GM12878 (cell line): ENCODE results near the gene CAMKMT. TPM values are rescaled to one million over a fixed set of nuclear protein-coding genes. Genes with fewer than 3 reads are reported as not detected.

Source experiments
- ATAC-seq: fragments of 200-7000 bp; cut with Tn5 transposase; 3 replicates; pipeline ENCODE4 v1.9.1; 2020; ENCODE audit warnings: mild to moderate bottlenecking, moderate library complexity
- BruUV-seq: library from RNA; stranded (reverse); fragments of 400-500 nt; replicated peaks from 2 replicates; lab custom pipeline; 2021; lab: Mats Ljungman, UMichigan
- CTCF ChIA-PET: fragments of 300-600 bp; sonication (Branson Sonifier 250); formaldehyde crosslinking; extraction: SDS; loops from one replicate; lab custom pipeline; 2021; ENCODE audit warnings: inconsistent platforms; lab: Yijun Ruan, JAX
- POLR2A ChIA-PET: fragments of 350-600 bp; formaldehyde crosslinking; extraction: SDS; loops from one replicate; lab custom pipeline; 2021; ENCODE audit warnings: inconsistent platforms; lab: Charles Lee
- RAD21 ChIA-PET: fragments of 300-600 bp; sonication (Branson Sonifier 250); formaldehyde crosslinking; loops from one replicate; lab custom pipeline; 2023; ENCODE audit warnings: antibody characterized with exemption; ENCODE audit not compliant: unreplicated experiment; lab: Charles Lee
- SMC1A ChIA-PET: fragments of 300-600 bp; sonication (Branson Sonifier 250); formaldehyde crosslinking; loops from one replicate; lab custom pipeline; 2023; ENCODE audit not compliant: unreplicated experiment, uncharacterized antibody; lab: Charles Lee
- DNase-seq: peaks from one replicate; pipeline ENCODE4 v3.0.0-alpha.2; 2011; ENCODE audit warnings: low read depth, low spot score
- FAIRE-seq: peaks from 3 replicates; lab custom pipeline; 2011; peaks lifted over from hg19 to GRCh38; lab: Jason Lieb, UNC
- H2AFZ ChIP-seq: 2 replicates; pipeline ENCODE4 v1.6.0; 2011; ENCODE audit warnings: low read depth, low read length, control low read depth; ENCODE audit not compliant: control insufficient read depth
- H3K27ac ChIP-seq: 2 replicates; pipeline ENCODE4 v1.5.1; 2011; ENCODE audit warnings: control low read depth; ENCODE audit not compliant: control insufficient read depth, insufficient read depth
- H3K27me3 ChIP-seq, 2 experiments: replicated peaks in 1 of 2; 2 replicates each; pipeline versions ENCODE4 v1.6.0 to v1.6.1; 2011; ENCODE audit warnings: low read length in 1 of 2; ENCODE audit not compliant: control insufficient read depth in 2 of 2, insufficient read depth in 2 of 2
- H3K36me3 ChIP-seq, 2 experiments: 2 replicates each; pipeline ENCODE4 v1.5.1; 2011; ENCODE audit warnings: low read length in 1 of 2; ENCODE audit not compliant: control insufficient read depth in 2 of 2, insufficient read depth in 2 of 2
- H3K4me1 ChIP-seq: 2 replicates; pipeline ENCODE4 v1.6.1; 2011; ENCODE audit warnings: mild to moderate bottlenecking, low read length, moderate library complexity, mixed read lengths; ENCODE audit not compliant: control insufficient read depth, insufficient read depth
- H3K4me2 ChIP-seq: 2 replicates; pipeline ENCODE4 v1.6.0; 2011; ENCODE audit warnings: control low read depth; ENCODE audit not compliant: control insufficient read depth, insufficient read depth
- H3K4me3 ChIP-seq: fragments of 200-600 bp; sonication (generic); 2 replicates; pipeline ENCODE4 v1.5.1; 2016
- H3K79me2 ChIP-seq: 2 replicates; pipeline ENCODE4 v1.6.0; 2011; ENCODE audit warnings: low read length; ENCODE audit not compliant: control insufficient read depth, insufficient read depth
- H3K9ac ChIP-seq: 2 replicates; pipeline ENCODE4 v1.8.0; 2011; ENCODE audit warnings: low read length, control low read depth, mixed read lengths; ENCODE audit not compliant: control insufficient read depth, insufficient read depth
- H3K9me3 ChIP-seq: replicated peaks from 3 replicates; pipeline ENCODE4 v1.5.1; 2011; ENCODE audit warnings: mild to moderate bottlenecking, low read length; ENCODE audit not compliant: control insufficient read depth, insufficient read depth
- H4K20me1 ChIP-seq: 2 replicates; pipeline ENCODE4 v1.6.0; 2011; ENCODE audit not compliant: control insufficient read depth, insufficient read depth
- CEBPB ChIP-seq, 2 experiments: fragments of 150-350 bp in 1 of 2; IDR thresholded peaks; 2 replicates each; pipeline ENCODE4 v1.6.1; 2012 to 2014; ENCODE audit warnings: low read depth in 2 of 2, low read length in 2 of 2, borderline replicate concordance in 1 of 2, inconsistent platforms in 1 of 2
- ESRRA ChIP-seq: IDR thresholded peaks from 2 replicates; pipeline ENCODE4 v1.6.1; 2012; ENCODE audit warnings: mild to moderate bottlenecking, low read length, improper control_type of control experiment
- NFYB ChIP-seq: IDR thresholded peaks from 2 replicates; pipeline ENCODE4 v1.6.1; 2011; ENCODE audit warnings: low read depth, mild to moderate bottlenecking, low read length, improper control_type of control experiment, moderate library complexity; ENCODE audit not compliant: insufficient read depth
- in situ Hi-C: fragments of 300-500 bp; cut with MboI; formaldehyde crosslinking; loops from 9 replicates; pipeline ENCODE4 v1.14.3; 2018; ENCODE audit warnings: mixed read lengths
- intact Hi-C: fragments of 100-400 bp; cut with micrococcal nuclease; formaldehyde crosslinking; loops from one replicate; pipeline ENCODE4 v1.14.2; 2022; ENCODE audit not compliant: unreplicated experiment
- polyA plus RNA-seq, 11 experiments: library from polyadenylated mRNA; depleted of rRNA in 4 of 11; unstranded in 6 of 11; stranded (reverse) in 5 of 11; fragments of >200 nt; fragmentation: Nextera tagmentation in 4 of 11; fragmentation: Illumina TruSeq in 1 of 11; extraction: Ambion mirVana in 4 of 11; extraction: Trizol in 1 of 11; gene quantifications; 1 replicate in 1 of 11; 2 replicates in 10 of 11; pipeline versions ENCODE4 v1.2.1 to v1.2.3, GENCODE V29; 2011 to 2016; ENCODE audit warnings: inconsistent platforms in 2 of 11, missing spikeins in 2 of 11, low read depth in 1 of 11
- total RNA-seq, 4 experiments: library from RNA; depleted of rRNA in 3 of 4; stranded (reverse); fragments of >200 nt in 3 of 4; fragmentation: Illumina TruSeq in 1 of 4; extraction: Trizol in 1 of 4; gene quantifications; 2 replicates each; pipeline versions ENCODE4 v1.2.1 to v1.2.3, GENCODE V29; 2013 to 2021
- TF ChIP-seq, protein P1 (sequence below): IDR thresholded peaks from 2 replicates; pipeline ENCODE4 v1.6.1; 2011; ENCODE audit warnings: mild to moderate bottlenecking, low read depth, low read length, moderate library complexity; ENCODE audit not compliant: insufficient replicate concordance
- TF ChIP-seq, protein P2 (sequence below): fragments of 450-650 bp; conservative IDR thresholded peaks from 2 replicates; pipeline ENCODE4 v1.6.1; 2017; ENCODE audit warnings: mild to moderate bottlenecking, moderate library complexity

CAMKMT gene
- total and polyA plus RNA-seq, 10 of the 15 experiments (the other 5 are each of a cell fraction or from before 2014, with no cell fraction given): 2.7 to 16.0 (median 11.8) TPM

DNA sequence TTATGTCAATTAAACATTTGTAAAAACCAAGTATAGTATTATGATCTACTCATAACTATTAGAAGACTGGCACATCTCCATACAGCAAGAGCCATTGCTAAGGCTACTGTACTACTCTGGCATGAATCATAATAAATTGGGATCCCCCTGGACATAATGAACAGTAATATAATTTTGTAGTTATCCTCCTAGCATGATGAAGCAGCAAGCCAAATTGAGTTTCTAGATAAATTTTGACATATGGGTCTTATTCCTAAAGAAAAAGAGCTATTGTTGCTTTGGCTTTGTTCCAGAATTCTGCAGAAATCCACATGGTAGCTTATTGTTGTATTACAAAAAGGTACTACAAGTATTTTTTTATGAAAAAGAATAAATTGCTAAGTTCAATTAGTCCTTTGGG lies 204.3 kb downstream of the CAMKMT start:
- RAD21 ChIA-PET: interaction anchor here (1.0 to 1.6 kb wide), 2 partner anchors 13 to 50 kb away, joined by 3 read pairs; no protein-coding TSS in a partner anchor
- TF ChIP-seq ESRRA: no peak
- TF ChIP-seq, protein P1, sequence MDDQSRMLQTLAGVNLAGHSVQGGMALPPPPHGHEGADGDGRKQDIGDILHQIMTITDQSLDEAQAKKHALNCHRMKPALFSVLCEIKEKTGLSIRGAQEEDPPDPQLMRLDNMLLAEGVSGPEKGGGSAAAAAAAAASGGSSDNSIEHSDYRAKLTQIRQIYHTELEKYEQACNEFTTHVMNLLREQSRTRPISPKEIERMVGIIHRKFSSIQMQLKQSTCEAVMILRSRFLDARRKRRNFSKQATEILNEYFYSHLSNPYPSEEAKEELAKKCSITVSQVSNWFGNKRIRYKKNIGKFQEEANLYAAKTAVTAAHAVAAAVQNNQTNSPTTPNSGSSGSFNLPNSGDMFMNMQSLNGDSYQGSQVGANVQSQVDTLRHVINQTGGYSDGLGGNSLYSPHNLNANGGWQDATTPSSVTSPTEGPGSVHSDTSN: no peak
- TF ChIP-seq NFYB: no peak
- TF ChIP-seq CEBPB (IDR thresholded peaks at IDR 0.05; ENCODE audit: borderline replicate concordance in 1 of 2, low read depth in 2 of 2, low read length in 2 of 2): no peak
- TF ChIP-seq, protein P2, sequence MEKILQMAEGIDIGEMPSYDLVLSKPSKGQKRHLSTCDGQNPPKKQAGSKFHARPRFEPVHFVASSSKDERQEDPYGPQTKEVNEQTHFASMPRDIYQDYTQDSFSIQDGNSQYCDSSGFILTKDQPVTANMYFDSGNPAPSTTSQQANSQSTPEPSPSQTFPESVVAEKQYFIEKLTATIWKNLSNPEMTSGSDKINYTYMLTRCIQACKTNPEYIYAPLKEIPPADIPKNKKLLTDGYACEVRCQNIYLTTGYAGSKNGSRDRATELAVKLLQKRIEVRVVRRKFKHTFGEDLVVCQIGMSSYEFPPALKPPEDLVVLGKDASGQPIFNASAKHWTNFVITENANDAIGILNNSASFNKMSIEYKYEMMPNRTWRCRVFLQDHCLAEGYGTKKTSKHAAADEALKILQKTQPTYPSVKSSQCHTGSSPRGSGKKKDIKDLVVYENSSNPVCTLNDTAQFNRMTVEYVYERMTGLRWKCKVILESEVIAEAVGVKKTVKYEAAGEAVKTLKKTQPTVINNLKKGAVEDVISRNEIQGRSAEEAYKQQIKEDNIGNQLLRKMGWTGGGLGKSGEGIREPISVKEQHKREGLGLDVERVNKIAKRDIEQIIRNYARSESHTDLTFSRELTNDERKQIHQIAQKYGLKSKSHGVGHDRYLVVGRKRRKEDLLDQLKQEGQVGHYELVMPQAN: no peak
- DNase-seq (no peak), FAIRE-seq (no peak), ATAC-seq (no peak)
- POLR2A ChIA-PET: no interaction called here
- Histone ChIP-seq H3K36me3 (no peaks in the 10 kb centered on the region), H3K4me2 (no peak overlapping the region), H3K9ac (no peak overlapping the region), H3K4me1 (peaks cover 5% of the 10 kb centered on the region), H2AFZ (no peak overlapping the region), H3K4me3 (no peak overlapping the region), H3K79me2 (no peaks in the 10 kb centered on the region), H4K20me1 (no peaks in the 10 kb centered on the region), H3K27me3 (no peaks in the 10 kb centered on the region), H3K27ac (no peak overlapping the region), H3K9me3 (no peaks in the 10 kb centered on the region)
- SMC1A ChIA-PET: interaction anchor here (0.8 to 1.3 kb wide), 3 partner anchors 11 to 86 kb away, joined by 3 to 6 read pairs (median 3); no protein-coding TSS in a partner anchor
- intact Hi-C loops (no loop called here), in situ Hi-C loops (no loop called here)
- BruUV-seq: no TSS peak
- CTCF ChIA-PET: interaction anchor here (0.9 to 2.9 kb wide), 3 partner anchors 62 to 103 kb away, joined by 3 to 14 read pairs (median 3); no protein-coding TSS in a partner anchor
